C4-2B (cell line): ENCODE measurements around the gene ARHGAP22.

ENCODE experiments used
- CTCF ChIP-seq: fragments of 450-650 bp; conservative IDR thresholded peaks from 2 replicates; pipeline ENCODE4 v1.5.1; 2017; ENCODE audit warnings: mild to moderate bottlenecking
- ZFX ChIP-seq: fragments of 450-650 bp; IDR thresholded peaks from 2 replicates; pipeline ENCODE4 v1.6.1; 2017

- TF ChIP-seq CTCF (no peak), ZFX (no peak)
Observed at GRCh38 chr10:48470115-48470892, 134.6 kb downstream of the ARHGAP22 start.
